DMS 273 (cell line): ENCODE data around the gene TMEM87B.
"Not testable (repeated sequence)": the region's sequence is repeated elsewhere in the genome, so short reads cannot be mapped to it uniquely, and the experiment has no call there.

ENCODE experiments used
- DNase-seq: peaks from one replicate; lab custom pipeline; 2025; ENCODE audit not compliant: unreplicated experiment; lab: John Stamatoyannopoulos, UW

Gene TMEM87B

DNA sequence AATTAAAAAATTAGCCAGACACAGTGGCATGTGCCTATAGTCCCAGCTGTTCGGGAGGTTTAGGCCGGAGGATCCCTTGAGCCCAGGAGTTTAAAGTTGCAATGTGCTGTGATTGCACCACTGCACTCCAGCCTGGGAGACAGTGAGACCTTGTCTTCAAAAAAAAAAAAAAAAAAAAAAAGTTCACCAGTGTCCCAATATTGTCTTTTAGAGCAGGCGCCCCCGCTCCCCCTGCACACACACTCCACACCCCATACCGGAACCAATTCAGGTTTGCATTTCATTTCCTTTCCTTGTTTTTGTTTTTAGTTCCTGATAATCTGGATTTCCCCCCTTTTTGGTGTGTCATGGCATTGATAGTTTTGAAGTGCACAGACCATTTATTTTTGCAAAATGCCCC, 10.4 kb downstream of the TMEM87B start:
- DNase-seq: no peak

DNA sequence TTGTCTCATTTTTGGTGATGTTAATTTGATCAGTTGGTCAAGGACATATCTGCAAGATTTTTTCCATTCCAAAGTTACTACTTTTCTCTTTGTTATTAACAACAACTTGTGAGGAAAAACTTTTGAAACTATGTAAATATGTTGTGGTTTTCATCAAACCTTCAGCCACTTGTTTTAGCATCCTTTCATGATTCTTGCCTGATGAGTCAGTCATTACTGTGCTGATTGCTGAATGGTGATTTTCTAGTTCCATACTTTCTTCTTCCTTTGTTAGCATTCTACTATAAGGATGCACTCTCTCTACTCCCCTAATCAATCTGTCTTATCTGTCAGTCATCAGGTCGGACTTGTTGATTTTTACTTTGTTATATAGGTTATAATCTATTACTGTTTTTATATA, 10.9 kb downstream of the TMEM87B start:
- no peak for DNase-seq

DNA sequence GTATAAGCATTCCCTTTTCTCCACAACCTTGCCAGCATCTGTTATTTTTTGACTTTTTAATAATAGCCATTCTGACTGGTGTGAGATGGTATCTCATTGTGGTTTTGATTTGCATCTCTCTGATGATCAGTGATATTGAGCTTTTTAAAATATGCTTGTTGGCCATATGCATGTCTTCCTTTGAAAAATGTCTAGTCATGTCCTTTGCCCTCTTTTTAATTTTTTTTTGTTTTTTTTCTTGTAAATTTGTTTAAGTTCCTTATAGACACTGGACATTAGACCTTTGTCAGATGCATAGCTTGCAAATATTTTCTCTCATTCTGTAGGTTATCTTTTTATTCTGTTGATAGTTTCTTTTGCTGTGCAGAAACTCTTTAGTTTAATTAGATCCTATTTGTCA, 14.7 kb downstream of the TMEM87B start:
- not testable (repeated sequence) for DNase-seq

DNA sequence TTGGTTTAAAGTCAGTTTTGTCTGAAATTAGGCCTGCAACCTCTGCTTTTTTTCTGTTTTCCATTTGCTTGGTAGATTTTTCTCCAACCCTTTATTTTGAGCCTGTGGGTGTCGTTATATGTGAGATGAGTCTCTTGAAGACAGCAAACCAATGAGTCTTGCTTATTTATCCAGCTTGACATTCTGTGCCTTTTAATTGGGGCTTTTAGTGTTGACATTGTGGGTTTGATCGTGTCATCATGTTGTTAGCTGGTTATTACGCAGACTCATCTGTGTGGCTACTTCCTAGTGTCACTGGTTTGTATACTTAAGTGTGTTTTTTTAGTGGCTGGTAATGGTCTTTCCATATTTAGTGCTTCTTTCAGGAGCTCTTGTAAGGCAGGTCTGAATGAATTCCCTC, 18.8 kb downstream of the TMEM87B start:
- DNase-seq: no peak

DNA sequence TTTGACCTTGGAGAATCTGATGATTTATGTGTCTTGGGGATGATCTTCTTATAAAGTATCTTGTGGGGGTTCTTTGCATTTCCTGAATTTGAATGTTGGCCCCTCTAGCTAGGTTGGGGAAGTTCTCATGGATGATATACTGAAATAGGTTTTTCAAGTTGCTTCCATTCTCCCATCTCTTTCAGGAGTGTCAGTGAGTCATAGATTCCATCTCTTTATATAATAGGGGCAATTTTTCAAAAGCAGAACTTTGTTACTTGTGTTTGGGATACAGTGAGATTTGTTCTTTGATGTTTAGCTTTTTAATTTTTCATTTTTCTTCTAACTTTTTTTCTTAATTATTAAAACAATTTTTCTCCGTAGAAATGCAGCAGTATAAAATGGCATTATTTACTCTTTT, 19.4 kb downstream of the TMEM87B start:
- no peak for DNase-seq

DNA sequence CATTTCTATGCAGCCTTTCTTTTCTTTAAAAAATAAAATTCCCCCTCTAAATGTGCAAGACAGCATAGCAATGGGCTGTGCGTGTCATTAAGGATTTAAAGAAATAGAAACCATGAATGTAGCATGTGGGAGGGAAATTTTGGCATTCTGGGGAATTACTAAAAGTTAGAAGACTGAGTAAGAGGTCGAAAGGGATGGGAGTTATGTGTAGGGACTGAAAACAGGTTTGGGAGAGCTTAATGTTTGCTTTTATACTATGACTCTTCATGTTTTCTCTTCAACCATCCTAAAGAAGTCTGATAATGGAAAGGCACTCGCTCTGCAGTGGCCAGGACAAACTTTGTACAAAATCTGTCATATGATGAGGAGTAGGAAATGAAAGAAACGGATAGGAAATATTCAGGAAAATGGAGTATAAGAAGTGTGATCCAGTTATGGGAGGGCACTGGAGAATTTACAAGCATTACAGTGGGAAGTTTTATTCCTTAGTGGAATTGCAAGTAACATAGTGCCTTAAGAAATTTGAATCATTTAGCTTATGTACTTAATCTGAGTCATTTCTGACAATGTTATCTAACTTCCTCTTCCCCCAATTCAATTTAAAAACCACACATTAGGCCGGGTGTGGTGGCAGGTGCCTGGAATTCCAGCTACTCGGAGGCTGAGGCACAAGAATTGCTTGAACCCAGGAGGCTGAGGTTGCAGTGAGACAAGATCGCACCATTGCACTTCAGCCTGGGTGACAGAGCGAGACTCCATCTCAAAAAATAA, 20.6 kb downstream of the TMEM87B start:
- no peak for DNase-seq

DNA sequence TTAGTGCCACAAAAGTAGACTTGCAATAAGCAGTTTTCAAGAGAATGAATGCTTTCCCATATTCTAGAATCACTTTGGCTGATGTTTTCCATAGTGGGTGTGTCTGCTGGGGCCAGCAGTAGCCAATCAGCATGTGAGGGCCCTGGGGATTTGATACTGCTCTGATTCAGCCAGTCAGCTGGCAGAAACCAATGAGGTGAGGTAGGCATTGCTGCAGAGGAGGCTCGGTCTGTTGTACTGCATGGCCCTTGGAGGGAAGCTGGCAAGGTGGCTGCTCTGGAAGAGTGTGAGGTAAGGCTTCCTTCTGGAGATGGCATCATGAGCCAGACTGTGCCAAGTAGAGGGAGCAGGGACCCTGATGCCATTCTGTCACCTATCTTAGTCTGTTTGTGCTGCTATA, 22.7 kb downstream of the TMEM87B start:
- peak; percentile 20 for DNase-seq

DNA sequence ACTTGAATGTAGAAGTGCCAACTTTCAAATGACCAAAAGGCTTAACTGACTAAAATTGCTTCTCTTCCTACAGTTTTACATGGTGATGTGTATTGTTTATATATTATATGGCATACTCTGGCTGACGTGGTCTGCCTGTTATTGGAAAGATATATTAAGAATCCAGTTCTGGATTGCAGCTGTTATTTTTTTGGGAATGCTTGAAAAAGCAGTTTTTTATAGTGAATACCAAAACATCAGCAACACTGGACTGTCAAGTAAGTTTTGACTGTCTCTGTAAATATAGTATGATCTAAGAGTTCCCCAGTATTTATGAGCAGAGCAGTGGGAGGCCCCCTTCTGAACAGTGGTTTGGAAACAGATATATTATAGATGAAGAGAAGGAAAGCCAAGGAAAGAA, 26.2 kb downstream of the TMEM87B start:
- DNase-seq: no peak

DNA sequence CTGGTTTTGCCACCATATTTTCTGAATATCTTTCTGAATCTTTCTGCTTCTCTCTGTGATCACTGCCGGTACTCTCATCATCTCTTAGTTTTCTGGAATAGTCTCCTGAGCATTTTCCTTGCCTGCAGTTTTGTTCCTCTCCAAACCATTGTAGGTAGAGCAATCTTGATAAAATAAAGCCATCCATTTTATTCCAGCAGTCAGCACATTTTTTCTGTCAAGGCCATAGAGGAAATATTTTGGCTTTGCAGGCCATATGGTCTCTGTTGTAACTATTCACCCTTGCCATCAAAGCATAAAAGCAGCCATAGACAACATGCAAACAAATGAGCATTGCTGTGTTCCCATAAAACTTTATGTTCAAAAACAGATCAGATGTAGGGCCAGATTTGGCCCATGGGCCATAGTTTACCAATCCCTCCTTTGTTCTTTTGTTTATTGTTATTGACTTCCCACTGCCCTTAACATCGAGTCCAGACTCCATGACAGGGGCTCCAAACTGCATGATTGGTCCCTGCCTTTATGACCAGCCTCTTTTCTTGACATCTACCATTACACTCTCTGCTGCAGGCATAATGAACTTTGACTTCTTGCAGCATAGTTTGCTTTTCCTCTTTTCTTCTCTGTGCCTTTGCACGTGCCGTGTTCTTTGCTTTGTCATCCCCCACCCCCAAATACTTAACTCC, 29.8 kb downstream of the TMEM87B start:
- DNase-seq: no peak

DNA sequence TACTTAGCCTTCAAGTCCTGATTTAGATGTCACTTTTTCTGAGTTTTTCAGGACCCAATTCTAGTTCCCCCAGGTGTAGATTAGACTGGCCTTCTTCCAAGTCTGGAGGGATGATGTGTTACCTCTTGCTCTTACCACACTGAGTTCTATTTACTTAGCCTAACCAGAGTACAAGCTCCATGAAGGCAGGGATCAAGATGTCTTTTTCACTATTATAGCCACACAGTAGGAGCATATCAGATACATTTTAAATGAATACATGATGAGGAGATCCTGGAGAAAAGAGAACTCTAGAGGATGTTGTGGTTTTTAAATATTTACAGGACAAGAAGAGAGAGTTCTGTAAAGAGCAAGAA, 30.3 kb downstream of the TMEM87B start:
- no peak for DNase-seq

DNA sequence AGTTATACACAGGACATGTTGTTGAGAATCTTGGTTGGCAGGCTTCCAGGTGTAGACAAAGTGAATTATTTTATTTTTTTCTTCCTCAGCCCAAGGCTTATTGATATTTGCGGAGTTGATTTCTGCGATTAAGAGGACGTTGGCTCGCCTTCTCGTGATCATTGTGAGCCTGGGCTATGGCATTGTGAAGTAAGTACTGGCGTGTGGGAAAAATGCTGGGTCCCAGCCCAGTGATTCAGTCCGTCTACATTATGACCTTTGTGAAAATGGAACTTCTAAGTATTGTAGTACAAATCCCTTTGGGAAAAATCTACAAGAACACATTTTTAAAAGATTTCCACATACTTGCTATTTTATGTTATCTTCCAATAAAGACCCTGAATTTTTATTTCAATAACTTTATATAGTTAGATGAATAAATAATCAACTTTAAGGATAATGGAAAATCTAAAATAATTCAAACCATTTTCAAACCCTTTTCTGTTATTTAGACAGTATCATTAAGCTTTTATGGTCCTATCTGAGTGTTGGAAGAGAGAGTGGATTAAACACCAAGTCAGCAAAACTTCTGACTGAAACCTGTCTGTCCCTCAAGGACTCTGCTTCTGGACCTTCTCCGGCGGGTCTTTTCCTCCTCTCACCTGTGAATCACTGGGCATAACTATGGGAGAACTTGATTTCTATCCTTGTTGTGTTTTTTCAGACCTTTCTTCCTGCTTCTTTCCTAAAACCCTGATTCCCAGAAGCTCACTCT, 31.0 kb downstream of the TMEM87B start:
- DNase-seq: no peak

DNA sequence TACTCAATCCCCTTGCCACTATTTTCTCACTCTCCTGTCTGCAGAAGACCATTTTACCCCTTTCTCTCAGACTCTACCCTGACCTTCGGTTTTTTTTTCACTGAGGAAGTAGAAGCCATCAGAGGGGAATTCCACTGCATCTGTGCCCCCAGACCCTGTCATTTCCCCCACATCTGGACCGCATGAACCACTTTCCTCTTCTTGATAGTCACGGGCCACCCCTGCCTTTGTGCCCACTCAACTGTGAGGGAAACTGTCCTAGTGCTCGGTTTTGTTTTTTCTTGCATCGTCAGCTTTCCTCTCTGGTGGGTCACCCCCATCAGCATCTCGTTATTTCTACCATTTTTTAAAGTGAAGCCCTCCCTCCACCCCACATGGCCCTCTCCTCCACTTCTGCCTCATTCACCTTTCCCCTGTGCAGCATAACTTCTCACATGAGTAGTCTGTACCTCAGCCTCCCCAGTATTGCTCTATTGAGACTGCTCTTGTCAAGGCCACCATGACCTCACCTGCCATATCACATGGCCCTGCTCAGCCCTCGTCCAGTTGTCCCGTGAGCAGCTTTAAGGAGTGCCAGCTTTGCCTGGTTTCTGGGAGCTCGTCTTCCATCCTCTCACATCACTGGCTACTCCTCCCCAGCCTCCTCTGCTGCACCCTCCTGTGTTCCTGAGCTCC, 32.4 kb downstream of the TMEM87B start:
- DNase-seq: no peak

DNA sequence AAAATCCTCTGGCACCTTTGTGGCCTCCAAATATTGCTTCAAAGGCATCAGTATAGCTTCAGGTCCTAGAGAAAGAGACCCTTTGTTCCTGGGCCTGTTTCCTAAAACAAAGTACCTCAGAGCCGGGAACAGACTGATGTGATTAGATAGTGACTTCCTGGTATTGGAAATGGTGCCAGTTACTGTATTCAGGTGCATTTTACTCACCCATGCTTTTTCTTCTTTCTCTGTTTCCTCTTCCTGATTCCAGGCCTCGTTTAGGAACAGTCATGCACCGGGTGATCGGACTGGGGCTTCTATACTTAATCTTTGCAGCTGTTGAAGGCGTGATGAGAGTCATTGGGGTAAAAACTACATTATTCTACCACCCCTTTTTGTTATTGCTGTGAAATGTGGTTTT, 34.3 kb downstream of the TMEM87B start:
- no peak for DNase-seq

DNA sequence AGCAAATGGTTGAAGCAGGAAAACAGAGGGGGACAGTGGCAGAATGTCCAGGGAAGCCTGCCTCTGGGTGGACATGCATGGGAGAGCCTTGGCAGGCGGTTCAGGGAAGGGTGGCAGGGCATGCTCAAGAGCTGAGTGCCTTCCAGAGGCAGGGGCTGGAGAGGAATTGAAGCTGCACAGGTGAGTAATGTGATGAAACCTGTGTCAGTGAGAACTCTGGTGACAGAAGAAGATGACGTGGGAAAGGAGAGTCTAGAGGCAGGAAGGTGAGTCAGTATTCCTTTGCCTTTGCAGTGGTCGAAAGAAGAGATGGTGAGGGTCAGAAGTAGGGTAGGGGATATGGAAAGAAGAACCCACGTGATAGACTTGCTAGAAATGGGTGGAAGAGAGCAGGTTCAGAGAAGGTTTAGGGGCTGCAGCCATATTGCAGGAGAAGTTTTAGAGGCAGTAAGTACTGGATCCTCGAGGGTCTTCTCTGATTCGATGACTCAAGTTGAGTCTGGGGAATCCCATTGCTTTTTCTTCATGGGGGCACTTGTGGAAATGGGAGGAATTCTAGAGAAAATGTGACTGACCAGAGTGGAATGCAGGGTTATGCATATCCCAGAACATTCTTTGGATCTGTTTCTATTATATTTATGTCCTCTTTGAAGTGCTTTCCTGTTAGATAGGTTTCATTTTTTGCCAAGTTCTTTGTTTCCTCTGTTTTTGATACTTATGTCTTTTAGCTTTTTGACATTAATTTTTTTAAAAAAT, 37.4 kb downstream of the TMEM87B start:
- no peak for DNase-seq

DNA sequence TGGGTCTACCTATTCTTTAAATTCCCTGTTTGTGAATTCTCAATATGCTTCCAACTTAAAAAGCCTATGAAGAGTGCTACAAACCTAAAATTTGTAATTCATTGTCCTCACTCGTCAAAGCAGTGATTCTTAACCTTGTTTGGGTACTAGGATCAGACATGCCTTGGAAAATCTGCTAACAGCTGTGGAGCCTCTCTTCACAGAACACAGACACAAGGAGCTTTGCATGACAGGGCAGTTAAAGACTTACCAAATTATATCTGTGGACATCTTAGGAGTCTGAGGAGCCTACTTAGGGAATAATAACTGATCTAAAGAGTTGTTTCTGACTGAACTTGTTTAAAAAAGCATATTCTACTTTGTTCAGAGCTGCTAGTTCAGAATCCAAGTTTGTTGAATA, 38.1 kb downstream of the TMEM87B start:
- DNase-seq: no peak

DNA sequence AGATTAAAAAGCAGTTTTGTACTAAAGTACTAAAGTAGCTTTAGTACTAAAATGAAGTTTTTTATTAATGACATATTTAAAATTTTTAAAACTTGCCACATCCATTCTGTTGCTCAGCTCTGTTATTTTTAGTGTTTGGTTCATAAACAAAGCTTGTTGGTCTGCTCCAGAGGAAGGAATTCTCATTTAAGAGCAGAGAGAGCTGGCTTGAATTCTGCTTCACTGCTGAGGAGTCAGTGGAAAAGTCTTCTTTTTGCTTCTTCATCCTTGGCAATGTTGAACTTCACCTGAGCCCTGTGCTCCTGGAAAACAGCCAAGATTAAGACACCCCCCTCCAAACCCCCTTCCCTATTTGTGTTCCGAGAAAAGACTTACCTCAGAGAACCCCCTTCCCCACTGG, 40.6 kb downstream of the TMEM87B start:
- no peak for DNase-seq

DNA sequence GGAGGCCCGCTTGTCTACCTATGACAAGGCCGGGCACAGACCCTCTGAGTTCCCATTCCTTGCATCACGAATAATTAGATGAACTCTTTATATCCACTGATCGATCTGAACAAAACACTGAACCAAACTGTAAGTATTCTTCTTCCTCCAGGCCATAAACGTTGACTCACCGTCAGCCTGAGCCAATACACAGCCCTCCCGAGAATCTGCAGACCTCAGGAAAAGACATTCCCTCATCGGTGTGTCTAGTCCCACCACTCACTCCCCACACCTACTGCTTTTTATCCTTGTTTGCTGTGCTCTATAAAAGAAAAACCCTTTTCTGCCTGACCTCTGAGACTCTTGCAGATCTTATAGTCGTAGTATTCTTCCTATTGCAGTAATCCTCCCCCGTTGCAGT, 41.0 kb downstream of the TMEM87B start:
- no peak for DNase-seq

DNA sequence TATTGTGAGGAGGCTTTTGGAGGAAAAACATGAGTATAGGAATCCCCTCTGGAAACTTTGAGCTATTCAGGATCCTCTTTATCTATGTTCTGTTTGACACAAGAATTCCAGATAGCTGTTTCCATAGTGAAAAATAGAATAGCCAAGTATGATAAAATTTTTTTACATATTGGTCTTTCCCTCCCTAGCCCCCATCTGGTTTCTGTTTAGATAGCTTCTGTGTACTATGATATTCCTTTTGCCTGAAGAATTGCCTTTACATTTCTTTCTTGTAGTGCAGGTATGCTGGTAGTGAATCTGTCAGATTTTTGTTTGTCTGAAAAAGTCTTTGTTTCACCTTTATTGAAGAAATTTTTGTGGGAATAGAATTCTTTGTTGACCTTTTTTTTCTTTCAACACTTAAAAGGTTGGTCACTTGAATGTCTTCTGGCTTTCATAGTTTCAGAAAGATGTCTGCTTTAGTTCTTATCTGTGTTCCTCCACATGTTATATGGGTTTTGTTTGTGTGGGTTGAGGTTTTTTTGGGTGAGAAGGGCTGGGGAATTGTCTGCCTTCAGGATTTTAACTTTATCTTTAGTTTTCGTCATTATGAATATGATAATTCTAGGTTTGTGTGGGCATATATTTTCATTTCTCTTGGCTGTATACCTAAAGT, 53.2 kb downstream of the TMEM87B start:
- DNase-seq: no peak

DNA sequence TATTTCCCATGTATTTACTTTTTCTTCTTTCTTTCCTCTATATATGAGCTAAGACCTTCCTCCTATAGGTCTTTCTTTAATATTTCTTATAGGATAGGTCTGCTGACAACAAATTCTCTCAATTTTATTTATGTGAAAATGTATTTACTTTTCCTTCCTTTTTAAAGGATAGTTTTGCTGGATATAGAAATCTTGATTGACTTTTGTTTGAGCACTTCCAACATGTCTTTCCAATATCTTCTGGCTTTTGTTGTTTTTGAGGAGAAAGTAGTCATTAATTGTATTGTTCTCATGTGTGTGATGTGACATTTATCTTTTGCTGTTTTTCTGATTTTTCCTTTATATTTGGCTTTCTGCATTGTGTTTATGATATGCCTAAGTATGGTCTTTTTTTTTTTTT, 54.2 kb downstream of the TMEM87B start:
- no peak for DNase-seq

DNA sequence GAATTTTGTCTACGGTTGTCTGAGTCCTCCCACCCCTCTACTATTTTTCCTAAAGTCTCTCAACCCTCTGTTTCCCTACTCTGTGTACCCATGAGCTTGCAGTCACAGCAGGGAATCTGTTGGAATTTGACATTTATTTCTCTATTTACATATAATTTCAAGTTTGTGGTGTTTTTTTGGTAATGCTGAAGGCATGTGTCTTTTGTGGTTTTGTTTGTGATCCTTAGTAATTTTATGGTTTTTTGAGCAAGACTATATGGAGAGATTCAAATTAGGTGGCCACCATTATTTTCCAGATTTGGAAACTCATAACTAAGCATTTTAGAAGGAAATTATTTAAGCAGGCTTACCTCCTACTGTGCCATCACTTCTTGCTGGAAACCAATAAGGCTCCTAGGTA, 55.9 kb downstream of the TMEM87B start:
- DNase-seq: no peak
